Neural cell (in vitro differentiated cells): ENCODE data around the gene DDTL.

Source experiments
- EP300 ChIP-seq: fragments of 450-650 bp; conservative IDR thresholded peaks from 2 replicates; pipeline ENCODE4 v1.6.1; 2014; ENCODE audit warnings: antibody characterized with exemption, mild to moderate bottlenecking, moderate library complexity; ENCODE audit not compliant: poor library complexity, severe bottlenecking
- EZH2 ChIP-seq: fragments of 200-600, 300-800 bp; shearing (Covaris generic), sonication (generic); IDR thresholded peaks from 2 replicates; pipeline ENCODE4 v1.6.1; 2014; ENCODE audit warnings: antibody characterized with exemption, low read length, borderline replicate concordance, mild to moderate bottlenecking; ENCODE audit not compliant: insufficient read depth, poor library complexity, severe bottlenecking
- POLR2AphosphoS5 ChIP-seq: IDR thresholded peaks from 2 replicates; pipeline ENCODE4 v1.6.1; 2012
- RAD21 ChIP-seq: fragments of 450-650 bp; conservative IDR thresholded peaks from 2 replicates; pipeline ENCODE4 v1.6.1; 2014; ENCODE audit warnings: antibody characterized with exemption, mild to moderate bottlenecking, moderate library complexity
- SMC3 ChIP-seq: fragments of 450-650 bp; conservative IDR thresholded peaks from 2 replicates; pipeline ENCODE4 v1.6.1; 2014; ENCODE audit warnings: antibody characterized with exemption, mild to moderate bottlenecking, moderate library complexity; ENCODE audit not compliant: poor library complexity
- TAF1 ChIP-seq: IDR thresholded peaks from 2 replicates; pipeline ENCODE4 v1.6.1; 2012; ENCODE audit warnings: low read depth
- TF ChIP-seq, protein P1 (sequence below): fragments of 450-650 bp; IDR thresholded peaks from 2 replicates; pipeline ENCODE4 v1.5.1; 2014; ENCODE audit warnings: antibody characterized with exemption, mild to moderate bottlenecking, moderate library complexity; ENCODE audit not compliant: poor library complexity, severe bottlenecking
- TF ChIP-seq, protein P2 (sequence below): IDR thresholded peaks from 2 replicates; pipeline ENCODE4 v1.6.1; 2012; ENCODE audit warnings: borderline replicate concordance

DNA sequence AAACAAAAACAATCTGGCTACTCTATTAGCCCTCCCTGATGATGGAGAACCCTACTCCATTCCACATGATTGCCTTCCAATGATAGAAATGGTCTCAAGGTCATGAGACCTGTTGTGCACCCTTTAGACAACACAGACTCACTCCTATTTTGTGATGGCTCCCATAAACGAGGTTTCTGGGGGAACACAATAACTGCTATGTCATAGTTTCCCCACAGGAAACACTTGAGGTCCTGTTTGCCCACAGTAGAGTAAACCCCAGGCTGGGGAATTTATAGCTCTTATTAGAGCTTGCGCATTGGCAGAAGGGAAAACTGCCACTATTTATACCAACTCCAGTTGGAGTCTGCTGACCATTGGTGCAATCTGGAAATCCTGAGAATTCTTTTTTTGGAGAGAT lies 43.8 kb upstream of the DDTL start:
- TF ChIP-seq, protein P1, sequence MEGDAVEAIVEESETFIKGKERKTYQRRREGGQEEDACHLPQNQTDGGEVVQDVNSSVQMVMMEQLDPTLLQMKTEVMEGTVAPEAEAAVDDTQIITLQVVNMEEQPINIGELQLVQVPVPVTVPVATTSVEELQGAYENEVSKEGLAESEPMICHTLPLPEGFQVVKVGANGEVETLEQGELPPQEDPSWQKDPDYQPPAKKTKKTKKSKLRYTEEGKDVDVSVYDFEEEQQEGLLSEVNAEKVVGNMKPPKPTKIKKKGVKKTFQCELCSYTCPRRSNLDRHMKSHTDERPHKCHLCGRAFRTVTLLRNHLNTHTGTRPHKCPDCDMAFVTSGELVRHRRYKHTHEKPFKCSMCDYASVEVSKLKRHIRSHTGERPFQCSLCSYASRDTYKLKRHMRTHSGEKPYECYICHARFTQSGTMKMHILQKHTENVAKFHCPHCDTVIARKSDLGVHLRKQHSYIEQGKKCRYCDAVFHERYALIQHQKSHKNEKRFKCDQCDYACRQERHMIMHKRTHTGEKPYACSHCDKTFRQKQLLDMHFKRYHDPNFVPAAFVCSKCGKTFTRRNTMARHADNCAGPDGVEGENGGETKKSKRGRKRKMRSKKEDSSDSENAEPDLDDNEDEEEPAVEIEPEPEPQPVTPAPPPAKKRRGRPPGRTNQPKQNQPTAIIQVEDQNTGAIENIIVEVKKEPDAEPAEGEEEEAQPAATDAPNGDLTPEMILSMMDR: no peak
- TF ChIP-seq EP300 (no peak), RAD21 (no peak), SMC3 (no peak), TAF1 (no peak), POLR2AphosphoS5 (no peak), EZH2 (no peak)
- TF ChIP-seq, protein P2, sequence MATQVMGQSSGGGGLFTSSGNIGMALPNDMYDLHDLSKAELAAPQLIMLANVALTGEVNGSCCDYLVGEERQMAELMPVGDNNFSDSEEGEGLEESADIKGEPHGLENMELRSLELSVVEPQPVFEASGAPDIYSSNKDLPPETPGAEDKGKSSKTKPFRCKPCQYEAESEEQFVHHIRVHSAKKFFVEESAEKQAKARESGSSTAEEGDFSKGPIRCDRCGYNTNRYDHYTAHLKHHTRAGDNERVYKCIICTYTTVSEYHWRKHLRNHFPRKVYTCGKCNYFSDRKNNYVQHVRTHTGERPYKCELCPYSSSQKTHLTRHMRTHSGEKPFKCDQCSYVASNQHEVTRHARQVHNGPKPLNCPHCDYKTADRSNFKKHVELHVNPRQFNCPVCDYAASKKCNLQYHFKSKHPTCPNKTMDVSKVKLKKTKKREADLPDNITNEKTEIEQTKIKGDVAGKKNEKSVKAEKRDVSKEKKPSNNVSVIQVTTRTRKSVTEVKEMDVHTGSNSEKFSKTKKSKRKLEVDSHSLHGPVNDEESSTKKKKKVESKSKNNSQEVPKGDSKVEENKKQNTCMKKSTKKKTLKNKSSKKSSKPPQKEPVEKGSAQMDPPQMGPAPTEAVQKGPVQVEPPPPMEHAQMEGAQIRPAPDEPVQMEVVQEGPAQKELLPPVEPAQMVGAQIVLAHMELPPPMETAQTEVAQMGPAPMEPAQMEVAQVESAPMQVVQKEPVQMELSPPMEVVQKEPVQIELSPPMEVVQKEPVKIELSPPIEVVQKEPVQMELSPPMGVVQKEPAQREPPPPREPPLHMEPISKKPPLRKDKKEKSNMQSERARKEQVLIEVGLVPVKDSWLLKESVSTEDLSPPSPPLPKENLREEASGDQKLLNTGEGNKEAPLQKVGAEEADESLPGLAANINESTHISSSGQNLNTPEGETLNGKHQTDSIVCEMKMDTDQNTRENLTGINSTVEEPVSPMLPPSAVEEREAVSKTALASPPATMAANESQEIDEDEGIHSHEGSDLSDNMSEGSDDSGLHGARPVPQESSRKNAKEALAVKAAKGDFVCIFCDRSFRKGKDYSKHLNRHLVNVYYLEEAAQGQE: no peak
